OCI-LY3 (cell line): ENCODE results near the gene CAVIN1.
"Not testable (repeated sequence)": the region's sequence is repeated elsewhere in the genome, so short reads cannot be mapped to it uniquely, and the experiment has no call there.

ENCODE experiments used
- H2AFZ ChIP-seq: fragments of 200-600, 300-600 bp; shearing (Covaris generic); 2 replicates; pipeline ENCODE4 v1.6.0; 2014; ENCODE audit warnings: antibody characterized with exemption, low read depth, low read length
- H3K27ac ChIP-seq: fragments of 200-600, 300-600 bp; sonication (generic); 2 replicates; pipeline ENCODE4 v1.5.1; 2014; ENCODE audit warnings: mild to moderate bottlenecking, low read length, moderate library complexity, mixed read lengths
- H3K27me3 ChIP-seq: fragments of 200-600, 300-600 bp; sonication (generic); 2 replicates; pipeline ENCODE4 v1.6.1; 2014; ENCODE audit warnings: low read depth, low read length, mixed read lengths
- H3K36me3 ChIP-seq: fragments of 200-600, 300-600 bp; sonication (generic); replicated peaks from 2 replicates; pipeline ENCODE3; 2014; ENCODE audit warnings: low read depth, low read length, mixed read lengths
- H3K4me1 ChIP-seq: fragments of 300-600, 200-600 bp; sonication (generic); 2 replicates; pipeline ENCODE4 v1.6.1; 2014; ENCODE audit warnings: low read length, mixed read lengths
- H3K4me2 ChIP-seq: fragments of 200-600, 300-600 bp; sonication (generic); 2 replicates; pipeline ENCODE4 v1.6.1; 2014; ENCODE audit warnings: low read length, mixed read lengths
- H3K4me3 ChIP-seq: fragments of 300-600, 200-600 bp; sonication (generic); 2 replicates; pipeline ENCODE4 v1.5.1; 2014; ENCODE audit warnings: antibody characterized with exemption, mild to moderate bottlenecking, low read length, moderate library complexity
- H3K79me2 ChIP-seq: fragments of 300-600, 200-600 bp; shearing (Covaris generic); 2 replicates; pipeline ENCODE4 v1.6.1; 2014; ENCODE audit warnings: mild to moderate bottlenecking, low read length, mixed read lengths
- H3K9ac ChIP-seq: fragments of 300-600, 200-600 bp; shearing (Covaris generic); 2 replicates; pipeline ENCODE4 v1.6.0; 2014; ENCODE audit warnings: mild to moderate bottlenecking, low read length, moderate library complexity
- H3K9me3 ChIP-seq: fragments of 200-600, 300-600 bp; shearing (Covaris generic); 2 replicates; pipeline ENCODE4 v1.6.1; 2014; ENCODE audit warnings: low read length, mixed read lengths; ENCODE audit not compliant: insufficient read depth
- H4K20me1 ChIP-seq: fragments of 200-600, 300-600 bp; sonication (generic); 2 replicates; pipeline ENCODE4 v1.6.1; 2016; ENCODE audit warnings: low read length, mixed read lengths; ENCODE audit not compliant: insufficient read depth
- CTCF ChIP-seq: fragments of 200-600, 300-600 bp; sonication (generic); IDR thresholded peaks from 2 replicates; pipeline ENCODE4 v1.5.1; 2014; ENCODE audit warnings: antibody characterized with exemption, low read length, low read depth
- EZH2phosphoT487 ChIP-seq: fragments of 200-600 bp; shearing (Covaris generic); IDR thresholded peaks from 2 replicates; pipeline ENCODE4 v1.6.1; 2018; ENCODE audit warnings: antibody characterized with exemption, mixed run types, low read depth

CAVIN1 gene

GRCh38 chr17:42399121-42399520, 23.9 kb downstream of the CAVIN1 start:
- Histone ChIP-seq H3K9me3 (no peaks in the 10 kb centered on the region), H4K20me1 (no peaks in the 10 kb centered on the region), H3K4me1 (peaks cover 49% of the 10 kb centered on the region), H3K36me3 (no peaks in the 10 kb centered on the region), H3K4me2 (no peak overlapping the region), H3K27ac (no peak overlapping the region), H3K27me3 (peaks cover 3% of the 10 kb centered on the region; the same call in 1 of the 2 replicates), H3K9ac (no peak overlapping the region), H2AFZ (no peak overlapping the region), H3K79me2 (no peaks in the 10 kb centered on the region; the same call in 1 of the 2 replicates), H3K4me3 (no peak overlapping the region)
- TF ChIP-seq CTCF (no peak), EZH2phosphoT487 (no peak)

GRCh38 chr17:42395601-42396000, 27.5 kb downstream of the CAVIN1 start:
- H3K79me2 ChIP-seq, H3K27me3 ChIP-seq, H3K9ac ChIP-seq, H3K36me3 ChIP-seq, H3K4me3 ChIP-seq, H3K27ac ChIP-seq, H3K9me3 ChIP-seq, H2AFZ ChIP-seq, H4K20me1 ChIP-seq, H3K4me2 ChIP-seq: not testable (repeated sequence)
- peaks cover 58% of the 10 kb centered on the region for H3K4me1 ChIP-seq

GRCh38 chr17:42394838-42395237, 28.2 kb downstream of the CAVIN1 start:
- Histone ChIP-seq H3K27me3 (no peaks in the 10 kb centered on the region), H3K9me3 (no peaks in the 10 kb centered on the region), H3K9ac (no peak overlapping the region), H2AFZ (no peak overlapping the region), H3K79me2 (peaks cover 13% of the 10 kb centered on the region; the same call in 1 of the 2 replicates), H4K20me1 (no peaks in the 10 kb centered on the region), H3K4me2 (no peak overlapping the region), H3K27ac (peak overlapping the region; percentile 96; the same call in 1 of the 2 replicates), H3K4me3 (no peak overlapping the region), H3K36me3 (no peaks in the 10 kb centered on the region), H3K4me1 (peaks cover 58% of the 10 kb centered on the region)
- TF ChIP-seq CTCF: no peak
- TF ChIP-seq EZH2phosphoT487: no peak

GRCh38 chr17:42392692-42393415, 30.2 kb downstream of the CAVIN1 start:
- Histone ChIP-seq H3K9ac (peak overlapping the region; percentile 71), H3K4me2 (peak overlapping the region; percentile 65), H3K36me3 (no peaks in the 10 kb centered on the region), H3K4me1 (peaks cover 57% of the 10 kb centered on the region), H4K20me1 (no peaks in the 10 kb centered on the region), H3K27ac (peak overlapping the region; percentile 96), H2AFZ (no peak overlapping the region), H3K4me3 (peak overlapping the region; percentile 44), H3K79me2 (peaks cover 20% of the 10 kb centered on the region), H3K9me3 (no peaks in the 10 kb centered on the region), H3K27me3 (no peaks in the 10 kb centered on the region)
- TF ChIP-seq CTCF (no peak), EZH2phosphoT487 (no peak)

- H3K4me2 ChIP-seq: peak overlapping the region; percentile 23; the same call in 1 of the 2 replicates
- H3K9me3 ChIP-seq, H2AFZ ChIP-seq, H3K27me3 ChIP-seq, H3K4me3 ChIP-seq: not testable (repeated sequence)
- peaks cover 34% of the 10 kb centered on the region for H3K79me2 ChIP-seq
- peak overlapping the region; percentile 96 for H3K27ac ChIP-seq
- peak overlapping the region; percentile 33; the same call in 1 of the 2 replicates for H3K9ac ChIP-seq
- peaks cover 60% of the 10 kb centered on the region for H3K4me1 ChIP-seq
- peaks cover 12% of the 10 kb centered on the region for H3K36me3 ChIP-seq
- peaks cover 12% of the 10 kb centered on the region for H4K20me1 ChIP-seq
Observed at GRCh38 chr17:42391439-42391838, 31.6 kb downstream of the CAVIN1 start.
